Measurements from ENCODE around the gene TSSK2. TPM values are rescaled to one million over a fixed set of nuclear protein-coding genes. Genes with fewer than 3 reads are reported as not detected.
"Not testable (repeated sequence)": the region's sequence is repeated elsewhere in the genome, so short reads cannot be mapped to it uniquely, and the experiment has no call there.

The TSSK2 gene
- total RNA-seq, 2 experiments from 2014 or later = not detected

DNA sequence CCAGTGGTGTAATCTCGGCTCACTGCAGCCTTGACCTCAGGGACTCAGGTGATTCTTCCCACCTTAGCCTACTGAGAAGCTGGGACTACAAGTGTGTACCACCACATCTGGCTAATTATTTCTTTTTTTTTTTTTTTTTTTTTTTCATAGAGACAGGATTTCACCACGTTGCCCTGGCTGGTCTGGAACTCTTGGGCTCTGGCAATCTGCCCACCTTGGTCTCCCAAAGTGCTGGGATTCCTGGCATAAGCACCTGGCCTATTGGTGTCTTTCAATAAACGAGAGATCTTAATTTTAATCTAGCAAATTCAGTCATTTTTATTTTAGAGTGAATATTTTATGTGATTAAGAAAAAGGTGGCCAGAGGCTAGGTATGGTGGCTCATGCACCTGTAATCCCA lies 49.0 kb upstream of the TSSK2 start:
- no peaks in the 10 kb centered on the region for H3K9me3 ChIP-seq (ENCODE audit: low read length)
- DNase-seq (ENCODE audit: low spot score) = no peak
- peaks cover 8% of the 10 kb centered on the region; the same call in 1 of the 2 replicates for H4K20me1 ChIP-seq (ENCODE audit: insufficient read depth, low read length)
- no peak for TF ChIP-seq EZH2phosphoT487 (IDR thresholded peaks at IDR 0.05; ENCODE audit: borderline replicate concordance, low read depth, low read length)
- TF ChIP-seq, protein P1, sequence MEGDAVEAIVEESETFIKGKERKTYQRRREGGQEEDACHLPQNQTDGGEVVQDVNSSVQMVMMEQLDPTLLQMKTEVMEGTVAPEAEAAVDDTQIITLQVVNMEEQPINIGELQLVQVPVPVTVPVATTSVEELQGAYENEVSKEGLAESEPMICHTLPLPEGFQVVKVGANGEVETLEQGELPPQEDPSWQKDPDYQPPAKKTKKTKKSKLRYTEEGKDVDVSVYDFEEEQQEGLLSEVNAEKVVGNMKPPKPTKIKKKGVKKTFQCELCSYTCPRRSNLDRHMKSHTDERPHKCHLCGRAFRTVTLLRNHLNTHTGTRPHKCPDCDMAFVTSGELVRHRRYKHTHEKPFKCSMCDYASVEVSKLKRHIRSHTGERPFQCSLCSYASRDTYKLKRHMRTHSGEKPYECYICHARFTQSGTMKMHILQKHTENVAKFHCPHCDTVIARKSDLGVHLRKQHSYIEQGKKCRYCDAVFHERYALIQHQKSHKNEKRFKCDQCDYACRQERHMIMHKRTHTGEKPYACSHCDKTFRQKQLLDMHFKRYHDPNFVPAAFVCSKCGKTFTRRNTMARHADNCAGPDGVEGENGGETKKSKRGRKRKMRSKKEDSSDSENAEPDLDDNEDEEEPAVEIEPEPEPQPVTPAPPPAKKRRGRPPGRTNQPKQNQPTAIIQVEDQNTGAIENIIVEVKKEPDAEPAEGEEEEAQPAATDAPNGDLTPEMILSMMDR (conservative IDR thresholded peaks at IDR 0.05; ENCODE audit: low read length) = no peak
- no peak overlapping the region for H3K4me2 ChIP-seq (ENCODE audit: low read length)
- H2AFZ ChIP-seq (ENCODE audit: low read length) = no peak overlapping the region
- POLR2A ChIA-PET = interaction anchor here (0.7 kb wide), 1 partner anchor 35 kb away, joined by 5 read pairs; no protein-coding TSS in a partner anchor
- no peak overlapping the region for H3K27ac ChIP-seq (ENCODE audit: low read depth, low read length, poor library complexity, severe bottlenecking)
- intact Hi-C loops (cut with micrococcal nuclease; ENCODE audit: unreplicated experiment) = no loop called here
- H3K79me2 ChIP-seq (ENCODE audit: insufficient read depth, low read depth, low read length) = no peaks in the 10 kb centered on the region; the same call in 1 of the 2 replicates
- no peak overlapping the region for H3K4me3 ChIP-seq (ENCODE audit: low read depth, low read length, poor library complexity, severe bottlenecking)
- H3K36me3 ChIP-seq (ENCODE audit: insufficient read depth, low read length) = peaks cover 28% of the 10 kb centered on the region; the same call in 1 of the 2 replicates
- H3K4me1 ChIP-seq (ENCODE audit: insufficient read depth, low read length, poor library complexity, severe bottlenecking) = peaks cover 22% of the 10 kb centered on the region
- no peaks in the 10 kb centered on the region for H3K9me2 ChIP-seq (ENCODE audit: insufficient read depth, low read length)
- no TSS peak for BruUV-seq (replicated peaks)
- CTCF ChIA-PET (ENCODE audit: unreplicated experiment) = no interaction called here

DNA sequence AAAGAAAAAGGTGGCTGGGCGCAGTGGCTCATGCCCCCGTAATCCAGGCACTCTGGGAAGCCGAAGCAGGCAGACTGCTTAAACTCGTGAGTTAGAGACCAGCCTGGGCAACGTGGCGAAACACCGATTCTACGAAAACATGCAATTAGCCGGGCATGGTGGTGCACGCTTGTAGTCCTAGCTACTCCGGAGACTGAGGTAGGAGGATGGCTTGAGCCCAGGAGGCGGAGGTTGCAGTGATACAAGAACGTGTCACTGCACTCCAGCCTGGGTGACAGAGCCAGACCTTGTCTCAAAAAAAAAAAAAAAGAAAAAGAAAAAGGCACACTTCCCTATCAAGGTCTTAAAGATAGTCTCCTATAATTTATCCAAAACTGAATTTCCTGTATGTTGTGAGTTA lies 48.3 kb upstream of the TSSK2 start:
- no peak overlapping the region for H3K4me3 ChIP-seq (ENCODE audit: low read depth, low read length, poor library complexity, severe bottlenecking)
- no peak overlapping the region for H3K27ac ChIP-seq (ENCODE audit: low read depth, low read length, poor library complexity, severe bottlenecking)
- no peaks in the 10 kb centered on the region; the same call in 1 of the 2 replicates for H3K79me2 ChIP-seq (ENCODE audit: insufficient read depth, low read depth, low read length)
- H3K36me3 ChIP-seq (ENCODE audit: insufficient read depth, low read length) = peaks cover 28% of the 10 kb centered on the region; the same call in 1 of the 2 replicates
- intact Hi-C loops (cut with micrococcal nuclease; ENCODE audit: unreplicated experiment) = no loop called here
- ChIA-PET POLR2A (interaction anchor here (0.7 kb wide), 1 partner anchor 35 kb away, joined by 5 read pairs; no protein-coding TSS in a partner anchor), CTCF (ENCODE audit: unreplicated experiment) (no interaction called here)
- H3K9me2 ChIP-seq (ENCODE audit: insufficient read depth, low read length) = no peaks in the 10 kb centered on the region
- no TSS peak for BruUV-seq (replicated peaks)
- TF ChIP-seq, protein P1 (conservative IDR thresholded peaks at IDR 0.05; ENCODE audit: low read length) = no peak
- TF ChIP-seq EZH2phosphoT487 (IDR thresholded peaks at IDR 0.05; ENCODE audit: borderline replicate concordance, low read depth, low read length) = no peak
- H2AFZ ChIP-seq (ENCODE audit: low read length) = no peak overlapping the region
- no peaks in the 10 kb centered on the region for H3K9me3 ChIP-seq (ENCODE audit: low read length)
- peaks cover 24% of the 10 kb centered on the region for H3K4me1 ChIP-seq (ENCODE audit: insufficient read depth, low read length, poor library complexity, severe bottlenecking)
- DNase-seq (ENCODE audit: low spot score) = no peak
- H4K20me1 ChIP-seq (ENCODE audit: insufficient read depth, low read length) = peaks cover 8% of the 10 kb centered on the region; the same call in 1 of the 2 replicates
- no peak overlapping the region for H3K4me2 ChIP-seq (ENCODE audit: low read length)

DNA sequence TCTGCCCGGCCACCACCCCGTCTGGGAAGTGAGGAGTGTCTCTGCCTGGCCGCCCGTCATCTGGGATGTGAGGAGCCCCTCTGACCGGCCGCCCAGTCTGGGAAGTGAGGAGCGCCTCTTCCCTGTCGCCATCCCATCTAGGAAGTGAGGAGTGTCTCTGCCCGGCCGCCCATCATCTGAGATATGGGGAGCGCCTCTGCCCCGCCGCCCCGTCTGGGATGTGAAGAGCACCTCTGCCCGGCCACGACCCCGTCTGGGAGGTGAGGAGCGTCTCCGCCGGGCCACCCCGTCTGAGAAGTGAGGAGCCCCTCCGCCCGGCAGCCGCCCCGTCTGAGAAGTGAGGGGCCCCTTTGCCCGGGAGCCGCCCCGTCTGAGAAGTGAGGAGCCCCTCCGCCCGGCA lies 47.0 kb upstream of the TSSK2 start:
- Histone ChIP-seq H3K36me3 (ENCODE audit: insufficient read depth, low read length) (peaks cover 28% of the 10 kb centered on the region; the same call in 1 of the 2 replicates), H3K4me1 (ENCODE audit: insufficient read depth, low read length, poor library complexity, severe bottlenecking) (peaks cover 24% of the 10 kb centered on the region)
- H2AFZ ChIP-seq (ENCODE audit: low read length); BruUV-seq (replicated peaks); CTCF ChIA-PET (ENCODE audit: unreplicated experiment); H3K9me2 ChIP-seq (ENCODE audit: insufficient read depth, low read length); POLR2A ChIA-PET; DNase-seq (ENCODE audit: low spot score); H3K79me2 ChIP-seq (ENCODE audit: insufficient read depth, low read depth, low read length); H3K4me2 ChIP-seq (ENCODE audit: low read length); H3K4me3 ChIP-seq (ENCODE audit: low read depth, low read length, poor library complexity, severe bottlenecking); H3K27ac ChIP-seq (ENCODE audit: low read depth, low read length, poor library complexity, severe bottlenecking); H4K20me1 ChIP-seq (ENCODE audit: insufficient read depth, low read length); H3K9me3 ChIP-seq (ENCODE audit: low read length): not testable (repeated sequence)
- intact Hi-C loops (cut with micrococcal nuclease; ENCODE audit: unreplicated experiment) = loop anchor here (2.0 kb wide), 1 partner anchor 47 kb away; no protein-coding TSS in a partner anchor

DNA sequence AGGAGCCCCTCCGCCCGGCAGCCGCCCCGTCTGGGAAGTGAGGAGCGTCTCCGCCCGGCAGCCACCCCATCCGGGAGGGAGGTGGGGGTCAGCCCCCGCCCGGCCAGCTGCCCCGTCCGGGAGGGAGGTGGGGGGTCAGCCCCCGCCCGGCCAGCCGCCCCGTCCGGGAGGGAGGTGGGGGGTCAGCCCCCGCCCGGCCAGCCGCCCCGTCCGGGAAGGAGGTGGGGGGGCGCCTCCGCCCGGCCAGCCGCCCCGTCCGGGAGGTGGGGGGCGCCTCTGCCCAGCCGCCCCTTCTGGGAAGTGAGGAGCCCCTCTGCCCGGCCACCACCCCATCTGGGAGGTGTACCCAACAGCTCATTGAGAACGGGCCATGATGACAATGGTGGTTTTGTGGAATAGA lies 46.5 kb upstream of the TSSK2 start:
- H3K79me2 ChIP-seq (ENCODE audit: insufficient read depth, low read depth, low read length); DNase-seq (ENCODE audit: low spot score); H2AFZ ChIP-seq (ENCODE audit: low read length); H4K20me1 ChIP-seq (ENCODE audit: insufficient read depth, low read length); BruUV-seq (replicated peaks); H3K9me3 ChIP-seq (ENCODE audit: low read length); H3K27ac ChIP-seq (ENCODE audit: low read depth, low read length, poor library complexity, severe bottlenecking); H3K4me3 ChIP-seq (ENCODE audit: low read depth, low read length, poor library complexity, severe bottlenecking); H3K4me2 ChIP-seq (ENCODE audit: low read length); H3K9me2 ChIP-seq (ENCODE audit: insufficient read depth, low read length); CTCF ChIA-PET (ENCODE audit: unreplicated experiment): not testable (repeated sequence)
- POLR2A ChIA-PET = interaction anchor here (0.7 kb wide), 1 partner anchor 14 kb away, joined by 4 read pairs; no protein-coding TSS in a partner anchor
- Histone ChIP-seq H3K4me1 (ENCODE audit: insufficient read depth, low read length, poor library complexity, severe bottlenecking) (peaks cover 24% of the 10 kb centered on the region), H3K36me3 (ENCODE audit: insufficient read depth, low read length) (peaks cover 25% of the 10 kb centered on the region; the same call in 1 of the 2 replicates)
- intact Hi-C loops (cut with micrococcal nuclease; ENCODE audit: unreplicated experiment) = loop anchor here (2.0 kb wide), 1 partner anchor 48 kb away; no protein-coding TSS in a partner anchor
